H1 (cell line): Measurements from ENCODE around the gene GEMIN7. TPM values are rescaled to one million over a fixed set of nuclear protein-coding genes. Genes with fewer than 3 reads are reported as not detected.

Experiments
- SP2 ChIP-seq: IDR thresholded peaks from 2 replicates; pipeline ENCODE4 v1.6.1; 2012; ENCODE audit warnings: mild to moderate bottlenecking, low read length, inconsistent platforms
- polyA plus RNA-seq, 7 experiments: library from polyadenylated mRNA; depleted of rRNA in 3 of 7; stranded (reverse) in 5 of 7; unstranded in 2 of 7; fragments of >200 nt in 5 of 7; fragments of 200-250 nt in 2 of 7; gene quantifications; 1 replicate in 5 of 7; 2 replicates in 1 of 7; 4 replicates in 1 of 7; pipeline versions ENCODE4 v1.2.1 to v1.2.3, GENCODE V29; 2011 to 2013; ENCODE audit warnings: missing spikeins in 2 of 7, mixed read lengths in 2 of 7
- total RNA-seq: library from RNA; stranded (reverse); fragmentation: NEBNext Ultra II Directional; extraction: Animal tissue kit (Norgen Biotek cat#: 25700); gene quantifications from 2 replicates; pipeline ENCODE4 v1.2.1, GENCODE V29; 2021

Gene GEMIN7
- total and polyA plus RNA-seq, 2 of the 8 experiments (the other 6 are each of a cell fraction or from before 2014, with no cell fraction given), result 48.0 to 91.6 TPM

- no peak for TF ChIP-seq SP2
These were observed 48.2 kb upstream of the GEMIN7 start (continued) for GRCh38 chr19:45030825-45031224.
